Large intestine (tissue), 3 donors: ENCODE measurements around the gene RHOH. TPM values are rescaled to one million over a fixed set of nuclear protein-coding genes. Genes with fewer than 3 reads are reported as not detected.
A peak's percentile ranks its signal among the peaks of the same experiment; 100 is the strongest.

ENCODE experiments used
- DNase-seq, 2 donors: peaks; one replicate each; pipeline versions ENCODE4 v3.0.0 to v3.0.0-alpha.2; 2013
- H3K27ac ChIP-seq: one replicate; pipeline ENCODE4 v1.5.1; 2013; ENCODE audit warnings: low read length
- H3K27me3 ChIP-seq: 2 replicates; pipeline ENCODE4 v1.6.1; 2013; ENCODE audit warnings: low read length; ENCODE audit not compliant: control insufficient read depth, insufficient read depth
- H3K36me3 ChIP-seq: 2 replicates; pipeline ENCODE4 v1.6.1; 2013; ENCODE audit warnings: low read length; ENCODE audit not compliant: control insufficient read depth, insufficient read depth
- H3K4me1 ChIP-seq: one replicate; pipeline ENCODE4 v1.6.1; 2013; ENCODE audit warnings: low read length; ENCODE audit not compliant: control insufficient read depth, insufficient read depth
- H3K4me3 ChIP-seq: one replicate; pipeline ENCODE4 v1.5.1; 2013; ENCODE audit warnings: low read length
- H3K9me3 ChIP-seq: one replicate; pipeline ENCODE4 v1.6.1; 2013; ENCODE audit warnings: mild to moderate bottlenecking, low read depth, low read length, moderate library complexity; ENCODE audit not compliant: control insufficient read depth
- WGBS: methylation state at CpG from one replicate; pipeline ENCODE4 v1.1.5; 2013; ENCODE audit warnings: low lambda C conversion rate; ENCODE audit not compliant: insufficient coverage; 5-methylcytosine and 5-hydroxymethylcytosine counted together
- polyA plus RNA-seq: library from polyadenylated mRNA; unstranded; fragments of 120-200 nt; gene quantifications from one replicate; pipeline ENCODE4 v1.2.1, GENCODE V29; 2013

The RHOH gene
- polyA plus RNA-seq, 1 donor = 3.1 TPM

DNA sequence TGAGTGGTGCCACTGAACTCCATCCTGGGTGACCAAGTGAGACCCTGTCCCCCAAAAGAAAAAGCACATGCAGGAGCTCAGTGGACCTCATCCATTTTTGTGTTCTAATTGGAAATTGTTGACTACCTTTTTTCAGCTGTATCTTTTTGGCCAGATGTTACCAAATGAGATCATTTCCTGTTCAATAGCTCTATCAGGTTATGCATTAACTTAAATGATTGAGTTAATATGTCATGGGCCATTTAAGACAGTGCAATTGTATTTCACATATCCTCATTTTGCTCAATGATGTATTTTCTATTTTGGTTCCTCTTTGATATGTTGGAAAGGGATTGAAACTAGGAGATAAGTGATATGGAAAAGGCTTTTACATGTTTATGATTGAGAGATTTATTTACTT is 26.2 kb upstream of the RHOH start:
- H3K27me3 ChIP-seq = no peaks in the 10 kb centered on the region
- H3K9me3 ChIP-seq = peaks cover 5% of the 10 kb centered on the region
- no peak overlapping the region for H3K27ac ChIP-seq
- H3K4me1 ChIP-seq = no peaks in the 10 kb centered on the region
- H3K4me3 ChIP-seq = no peak overlapping the region
- DNase-seq = peak in 1 of 2 donors; percentile 40
- H3K36me3 ChIP-seq = no peaks in the 10 kb centered on the region

DNA sequence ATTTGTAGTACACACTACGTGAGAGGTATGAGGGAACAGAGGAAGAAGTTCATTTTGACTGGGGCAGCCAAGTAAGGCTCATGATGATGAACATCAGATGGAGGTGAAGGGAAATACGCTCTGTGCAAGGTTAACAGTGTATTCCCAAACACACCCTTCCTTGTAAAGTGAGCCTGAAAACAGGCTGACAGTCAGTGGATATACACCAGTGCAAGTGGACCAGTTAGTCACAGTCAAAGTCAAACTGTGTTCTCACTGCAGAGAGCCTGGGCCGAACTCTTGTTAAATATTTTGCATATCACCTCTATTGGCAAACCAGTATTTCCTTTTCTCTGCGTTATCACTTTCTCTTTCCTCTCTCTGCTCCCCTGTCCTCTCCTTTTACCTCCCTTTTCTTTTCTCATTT is 23.4 kb upstream of the RHOH start:
- no peak overlapping the region for H3K27ac ChIP-seq
- H3K36me3 ChIP-seq = no peaks in the 10 kb centered on the region
- H3K4me3 ChIP-seq = no peak overlapping the region
- peaks cover 3% of the 10 kb centered on the region for H3K27me3 ChIP-seq
- 85% methylated on average over 2 of the region's 4 CpGs for WGBS
- no peak for DNase-seq
- H3K4me1 ChIP-seq = no peaks in the 10 kb centered on the region
- H3K9me3 ChIP-seq = no peaks in the 10 kb centered on the region

DNA sequence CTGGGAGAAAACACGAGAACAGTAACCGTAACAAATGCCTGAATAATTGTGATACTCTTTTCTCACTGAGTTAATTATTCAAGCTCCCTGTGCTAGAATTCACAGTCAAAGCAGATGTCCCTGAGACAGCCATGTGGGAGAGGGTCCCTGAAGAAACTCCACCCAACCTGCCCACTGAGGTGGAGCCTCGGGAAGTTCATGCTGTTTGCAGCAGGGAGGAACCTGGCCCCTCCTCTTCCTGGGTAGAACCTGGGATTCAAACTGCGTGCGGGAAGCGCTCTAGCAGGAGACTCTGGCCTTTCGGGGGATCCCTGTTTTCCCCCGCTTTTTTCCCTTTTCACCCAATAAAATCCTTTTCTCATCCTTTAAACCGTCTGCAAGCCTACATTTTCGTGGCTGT is 20.2 kb upstream of the RHOH start:
- H3K9me3 ChIP-seq = no peaks in the 10 kb centered on the region
- no peaks in the 10 kb centered on the region for H3K36me3 ChIP-seq
- H3K27me3 ChIP-seq = peaks cover 3% of the 10 kb centered on the region
- H3K4me3 ChIP-seq = peak overlapping the region; percentile 23
- no peaks in the 10 kb centered on the region for H3K4me1 ChIP-seq
- DNase-seq = no peak
- H3K27ac ChIP-seq = no peak overlapping the region
- no CpG with 5 or more reads among the region's 10 CpGs for WGBS

DNA sequence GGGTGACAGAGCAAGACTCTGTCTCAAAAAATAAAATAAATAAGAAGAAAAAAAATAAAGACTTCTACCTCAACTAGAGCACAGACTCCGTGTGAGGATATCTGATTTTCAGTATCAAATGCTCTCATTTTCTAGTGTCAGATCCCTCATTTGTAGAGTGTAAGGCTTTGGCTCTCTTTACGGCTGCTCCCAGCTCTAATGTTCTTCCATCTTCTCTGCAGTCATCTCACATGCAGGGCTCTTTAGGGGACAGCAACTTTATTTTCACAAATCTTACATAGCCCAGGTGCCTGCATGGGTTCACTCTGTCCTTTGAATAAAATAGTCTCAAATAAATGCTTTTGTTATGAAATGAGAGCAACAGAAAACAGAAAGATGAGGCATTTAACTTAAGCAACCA is 19.2 kb upstream of the RHOH start:
- H3K27me3 ChIP-seq = peaks cover 3% of the 10 kb centered on the region
- WGBS = 100% methylated on average over 1 of the region's 2 CpGs
- H3K27ac ChIP-seq = no peak overlapping the region

DNA sequence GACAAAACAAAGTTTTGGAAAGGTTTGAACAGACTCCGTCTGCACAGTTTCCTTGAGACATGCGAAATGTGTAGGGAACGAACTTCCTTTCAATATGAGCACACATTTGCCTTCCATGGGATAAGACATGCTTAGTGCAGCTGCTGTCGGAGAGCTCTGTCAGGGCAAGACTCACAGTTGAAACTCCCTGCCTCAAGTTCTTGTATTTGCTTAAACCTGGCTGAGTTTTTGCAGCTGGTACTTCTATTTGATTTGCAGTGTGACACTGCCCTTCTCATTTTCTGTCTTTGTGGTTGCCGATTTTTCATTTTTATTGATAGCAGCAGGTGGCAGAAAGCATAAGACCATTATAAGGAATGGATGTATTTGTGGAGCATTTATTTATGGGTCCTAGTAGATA is 18.2 kb upstream of the RHOH start:
- H3K4me3 ChIP-seq = no peak overlapping the region
- no peaks in the 10 kb centered on the region for H3K9me3 ChIP-seq
- peaks cover 3% of the 10 kb centered on the region for H3K27me3 ChIP-seq
- no peak overlapping the region for H3K27ac ChIP-seq
- H3K36me3 ChIP-seq = no peaks in the 10 kb centered on the region
- WGBS = 60% methylated on average over 3 of the region's 5 CpGs
- no peak for DNase-seq
- no peaks in the 10 kb centered on the region for H3K4me1 ChIP-seq

More for the DNA sequence above, 19.2 kb upstream of the RHOH start:
- Histone ChIP-seq H3K36me3 (no peaks in the 10 kb centered on the region), H3K4me3 (no peak overlapping the region), H3K4me1 (no peaks in the 10 kb centered on the region), H3K9me3 (no peaks in the 10 kb centered on the region)
- DNase-seq = no peak

DNA sequence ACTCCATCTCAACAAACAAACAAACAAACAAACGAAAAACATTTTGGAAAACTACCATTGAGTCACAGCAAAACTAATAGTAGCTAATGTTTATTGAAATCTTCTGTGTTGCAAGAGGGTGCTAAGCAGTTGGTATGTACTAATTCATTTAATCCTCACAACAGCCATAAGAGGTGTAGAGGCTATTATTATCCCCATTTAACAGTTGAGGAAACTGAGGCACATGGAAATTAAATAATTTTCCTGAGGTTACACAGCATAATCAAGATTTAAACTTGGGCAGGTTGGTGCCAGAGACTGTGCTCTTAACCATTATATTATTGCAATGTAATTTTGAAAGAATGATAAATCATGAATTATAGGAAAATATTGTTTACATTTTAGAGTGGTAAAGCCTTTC is 17.5 kb upstream of the RHOH start:
- no CpG with 5 or more reads among the region's 1 CpG for WGBS
- Histone ChIP-seq H3K27me3 (peaks cover 3% of the 10 kb centered on the region), H3K9me3 (no peaks in the 10 kb centered on the region), H3K36me3 (no peaks in the 10 kb centered on the region), H3K4me1 (no peaks in the 10 kb centered on the region), H3K4me3 (no peak overlapping the region), H3K27ac (no peak overlapping the region)
- no peak for DNase-seq

DNA sequence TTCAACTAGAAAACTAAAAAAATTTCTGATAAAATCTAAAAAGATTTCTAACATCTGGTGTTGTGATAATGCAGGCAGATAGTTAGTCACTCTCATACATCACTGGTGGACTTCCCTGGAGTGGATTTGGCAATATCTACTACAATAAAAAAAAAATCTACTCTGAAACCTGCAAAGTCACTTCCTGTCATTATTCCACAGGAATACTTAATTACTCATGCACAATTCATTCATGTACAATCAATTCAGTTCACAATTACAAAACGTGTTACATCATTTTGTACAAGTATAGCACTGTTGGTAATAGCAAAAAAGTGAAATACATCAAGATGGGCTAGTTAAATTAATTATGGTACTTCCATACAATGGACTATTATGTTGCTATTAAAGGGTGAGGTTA is 16.5 kb upstream of the RHOH start:
- Histone ChIP-seq H3K4me1 (no peaks in the 10 kb centered on the region), H3K36me3 (no peaks in the 10 kb centered on the region), H3K4me3 (no peak overlapping the region), H3K27me3 (peaks cover 3% of the 10 kb centered on the region), H3K9me3 (no peaks in the 10 kb centered on the region), H3K27ac (no peak overlapping the region)
- no peak for DNase-seq
- WGBS = no CpG with 5 or more reads among the region's 1 CpG

DNA sequence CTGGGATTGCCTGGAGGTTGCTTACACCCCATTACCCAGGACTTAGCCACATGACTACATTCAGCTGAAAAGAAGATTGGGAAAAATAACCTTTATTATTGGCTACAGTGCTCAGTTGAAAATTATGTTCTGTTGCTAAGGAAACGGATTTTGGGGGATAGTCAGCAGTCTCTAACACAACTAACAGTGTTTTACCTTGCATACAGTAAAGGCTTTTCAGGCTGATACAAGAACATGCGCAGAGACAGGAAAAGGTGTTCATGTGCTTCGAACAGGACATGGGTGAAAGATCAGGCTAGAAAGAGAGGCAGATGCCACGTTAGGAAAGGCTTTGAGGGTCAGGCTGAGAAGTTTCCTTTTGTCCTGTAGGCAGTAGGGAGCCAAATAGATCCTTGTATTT is 14.8 kb upstream of the RHOH start:
- DNase-seq = no peak
- H3K36me3 ChIP-seq = no peaks in the 10 kb centered on the region
- H3K27me3 ChIP-seq = no peaks in the 10 kb centered on the region
- WGBS = 100% methylated on average over 3 of the region's 4 CpGs
- H3K27ac ChIP-seq = no peak overlapping the region
- no peaks in the 10 kb centered on the region for H3K9me3 ChIP-seq
- no peaks in the 10 kb centered on the region for H3K4me1 ChIP-seq
- no peak overlapping the region for H3K4me3 ChIP-seq

DNA sequence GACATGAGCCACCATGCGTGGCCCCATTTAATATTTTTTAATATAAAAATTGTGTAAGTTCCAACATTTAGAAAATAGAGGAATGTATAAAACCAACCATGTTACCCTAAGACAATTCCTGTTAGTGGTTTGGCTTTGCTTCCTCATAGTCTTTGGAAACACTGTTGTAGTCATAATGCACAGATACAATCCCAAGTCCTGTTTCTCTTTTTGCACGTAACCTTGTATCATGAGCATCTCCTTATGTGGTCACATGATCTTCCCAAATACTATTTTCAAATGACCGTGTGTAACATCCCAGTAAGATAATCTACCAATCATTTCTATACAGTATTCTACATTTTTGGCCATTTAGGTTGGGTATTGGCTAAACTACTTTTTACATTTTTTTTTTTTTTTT is 13.9 kb upstream of the RHOH start:
- no peak overlapping the region for H3K27ac ChIP-seq
- H3K36me3 ChIP-seq = no peaks in the 10 kb centered on the region
- H3K4me1 ChIP-seq = no peaks in the 10 kb centered on the region
- 100% methylated on average over 1 of the region's 3 CpGs for WGBS
- no peaks in the 10 kb centered on the region for H3K27me3 ChIP-seq
- no peak overlapping the region for H3K4me3 ChIP-seq
- H3K9me3 ChIP-seq = no peaks in the 10 kb centered on the region
- DNase-seq = no peak

DNA sequence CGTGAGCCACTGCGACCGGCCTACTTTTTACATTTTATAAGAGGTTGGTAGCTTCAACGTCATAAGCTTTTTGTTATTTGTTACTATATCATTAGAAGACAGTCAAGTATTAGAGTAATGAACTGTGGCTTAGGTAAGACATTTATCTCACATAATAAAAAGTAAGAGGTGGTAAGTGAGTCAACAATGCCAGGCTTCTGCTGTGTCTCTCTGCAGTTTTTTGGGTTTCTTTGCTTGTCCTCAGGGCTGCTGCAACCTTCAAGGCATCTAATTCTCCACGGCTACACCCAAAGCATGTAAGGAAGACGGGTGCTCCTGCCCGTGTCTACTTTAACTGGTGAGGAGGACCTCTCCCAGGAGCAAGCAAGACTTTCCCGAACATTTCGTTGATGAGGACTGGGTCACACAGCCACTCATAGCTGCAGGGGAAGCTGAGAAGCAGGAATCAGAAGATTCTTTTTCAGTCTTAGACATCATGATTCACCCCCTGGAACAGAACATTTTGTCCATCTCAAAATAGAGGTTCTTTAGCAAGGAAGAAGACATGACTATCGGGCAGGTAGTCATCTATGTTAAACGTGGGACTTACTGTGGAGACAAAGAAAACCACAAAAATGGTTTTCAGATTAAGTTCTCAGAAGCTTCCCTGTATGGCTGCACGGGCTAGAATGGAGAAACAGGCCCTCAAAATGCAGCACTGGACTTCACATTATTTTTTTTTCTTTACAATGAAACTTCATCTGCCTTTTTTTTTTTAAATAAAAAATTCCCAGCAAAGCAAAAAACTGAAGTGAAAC is 13.0 kb upstream of the RHOH start:
- WGBS = 100% methylated on average over 1 of the region's 12 CpGs
- DNase-seq = no peak
- no peak overlapping the region for H3K27ac ChIP-seq

More for the DNA sequence above, 13.0 kb upstream of the RHOH start:
- Histone ChIP-seq H3K4me1 (no peaks in the 10 kb centered on the region), H3K36me3 (no peaks in the 10 kb centered on the region), H3K9me3 (no peaks in the 10 kb centered on the region), H3K4me3 (no peak overlapping the region), H3K27me3 (no peaks in the 10 kb centered on the region)
